GM19193 (cell line): ENCODE results near the gene DKC1.

ENCODE experiments used
- POLR2A ChIP-seq: IDR thresholded peaks from 4 replicates; pipeline ENCODE4 v1.6.1; 2011; ENCODE audit not compliant: insufficient read depth, insufficient read length; ENCODE audit errors: extremely low read depth

DKC1 gene

GRCh38 chrX:154799556-154800348 lies 37.1 kb downstream of the DKC1 start:
- no peak for TF ChIP-seq POLR2A

GRCh38 chrX:154800478-154801210 lies 38.0 kb downstream of the DKC1 start:
- no peak for TF ChIP-seq POLR2A

GRCh38 chrX:154802947-154803346 lies 40.3 kb downstream of the DKC1 start:
- no peak for TF ChIP-seq POLR2A

GRCh38 chrX:154804261-154804956 lies 41.7 kb downstream of the DKC1 start:
- TF ChIP-seq POLR2A = no peak

- TF ChIP-seq POLR2A = peak; percentile 47
Observed at GRCh38 chrX:154804957-154805695, 42.5 kb downstream of the DKC1 start, which contains the start of gene MPP1. Gene MPP1, minus strand, starts transcription at chrX:154805485. Its CDS starts 112 bp downstream, at chrX:154805373.

GRCh38 chrX:154805696-154806091 lies 43.0 kb downstream of the DKC1 start:
- TF ChIP-seq POLR2A = no peak

GRCh38 chrX:154806837-154807501 lies 44.3 kb downstream of the DKC1 start:
- TF ChIP-seq POLR2A = no peak

GRCh38 chrX:154809939-154810665 lies 47.4 kb downstream of the DKC1 start:
- no peak for TF ChIP-seq POLR2A

GRCh38 chrX:154812341-154813101 lies 49.9 kb downstream of the DKC1 start:
- no peak for TF ChIP-seq POLR2A

GRCh38 chrX:154813801-154814200 lies 51.1 kb downstream of the DKC1 start:
- no peak for TF ChIP-seq POLR2A

- TF ChIP-seq POLR2A = no peak
Observed at GRCh38 chrX:154815274-154815818, 52.7 kb downstream of the DKC1 start.

GRCh38 chrX:154818916-154819770 lies 56.5 kb downstream of the DKC1 start:
- no peak for TF ChIP-seq POLR2A
